ENCODE data around the gene B4GALT2. TPM values are rescaled to one million over a fixed set of nuclear protein-coding genes. Genes with fewer than 3 reads are reported as not detected.

The B4GALT2 gene
- total and polyA plus RNA-seq, 9 of the 15 experiments (the other 6 are each of a cell fraction or from before 2014, with no cell fraction given), result 1.3 to 86.8 (median 43.8) TPM

- Histone ChIP-seq H3K9me1 (ENCODE audit: control insufficient read depth, insufficient read depth, low read length) (no peaks in the 10 kb centered on the region), H4K20me1 (replicated peaks; ENCODE audit: control insufficient read depth, insufficient read depth, low read length) (no peaks in the 10 kb centered on the region), H3K4me1 (replicated peaks in 1 of 2; ENCODE audit: control insufficient read depth in 2 of 2, insufficient read depth in 2 of 2, low read length in 2 of 2) (peaks cover 67 to 83% of the 10 kb centered on the region in 2 experiments), H3K9me3 (replicated peaks; ENCODE audit: control insufficient read depth, insufficient read depth, low read depth, low read length) (no peaks in the 10 kb centered on the region), H3K27ac (ENCODE audit: extremely low read depth, low read depth, low read length) (no peak overlapping the region), H3K4me2 (ENCODE audit: insufficient read depth, low read length) (no peak overlapping the region), H3K36me3 (ENCODE audit: control insufficient read depth, insufficient read depth, low read length) (no peaks in the 10 kb centered on the region), H2AFZ (ENCODE audit: low read depth, low read length) (no peak overlapping the region), H3K79me2 (ENCODE audit: control insufficient read depth, insufficient read depth, low read length) (peaks cover 21% of the 10 kb centered on the region), H3K4me3 (no peak overlapping the region), H3K27me3 (ENCODE audit: control insufficient read depth in 2 of 2, insufficient read depth in 2 of 2, low read length in 2 of 2) (no peaks in the 10 kb centered on the region), H3K9ac (ENCODE audit: insufficient read depth in 1 of 2, low read depth in 2 of 2, low read length in 2 of 2) (peak overlapping the region; percentile 7 to 64; a peak in 2 of 4 replicates)
- ATAC-seq, result no peak
- intact Hi-C loops (cut with micrococcal nuclease), result no loop called here
- CTCF ChIA-PET (ENCODE audit: low intra/inter-chr PET ratio), result no interaction called here
- no peak for FAIRE-seq
- WGBS (ENCODE audit: insufficient coverage, low coverage, missing lambda C conversion rate), result 78% methylated on average over 6 of the region's 8 CpGs
- no TSS peak for BruUV-seq (replicated peaks)
- no peak for DNase-seq (ENCODE audit: extremely low read depth in 1 of 4, low spot score in 3 of 4)
- TF ChIP-seq HMGN3 (IDR thresholded peaks at IDR 0.05; ENCODE audit: borderline replicate concordance, extremely low read depth, insufficient read length, low read depth, low read length) (peak; percentile 29), LCOR (CRISPR knock-in tag; IDR thresholded peaks at IDR 0.05) (no peak; the same call in 1 of the 2 replicates), POLR2G (IDR thresholded peaks at IDR 0.05; ENCODE audit: low read depth, low read length) (peak; percentile 34; the same call in 1 of the 2 replicates), POLR2H (tag; IDR thresholded peaks at IDR 0.05; ENCODE audit: low read depth) (no peak)
- in situ Hi-C loops (cut with MboI), result no loop called here
- POLR2A ChIA-PET, result interaction anchor here (0.6 to 4.0 kb wide), 8 partner anchors 15 to 298 kb away, joined by 3 to 17 read pairs (median 4); no protein-coding TSS in a partner anchor
Measured at GRCh38 chr1:44033756-44034155, 54.7 kb downstream of the B4GALT2 start.

DNA sequence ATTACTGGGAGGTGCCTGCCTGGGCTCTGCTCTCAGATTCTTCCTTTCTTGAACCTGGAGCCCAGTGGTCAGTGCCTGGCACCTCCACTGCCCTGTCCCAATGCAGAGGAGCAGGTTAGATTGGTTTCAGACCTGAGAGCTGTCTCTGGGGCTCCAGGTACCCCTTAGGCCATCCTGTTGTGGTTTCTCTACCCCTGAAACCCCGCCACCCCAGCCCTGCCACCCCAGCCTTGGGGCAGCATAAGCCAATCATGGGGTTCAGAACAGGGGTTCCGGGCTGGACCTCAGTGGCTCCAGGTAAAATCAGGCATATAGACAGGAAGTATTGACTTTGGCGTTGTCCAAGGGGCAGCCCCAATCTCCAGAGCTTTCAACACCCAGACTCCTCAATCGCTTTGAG, 55.4 kb downstream of the B4GALT2 start:
- no peak for TF ChIP-seq GTF3C2 (IDR thresholded peaks at IDR 0.05; ENCODE audit: borderline replicate concordance, extremely low read depth, insufficient read length)
- no peak for TF ChIP-seq KLF13 (tag; IDR thresholded peaks at IDR 0.05; ENCODE audit: borderline replicate concordance, low read depth)
- TF ChIP-seq PRMT5 (CRISPR knock-in tag; IDR thresholded peaks at IDR 0.05), result no peak
- TF ChIP-seq SMAD1 (IDR thresholded peaks at IDR 0.05; ENCODE audit: low read depth, low read length, partially characterized antibody), result no peak
- TF ChIP-seq SMC3 (conservative IDR thresholded peaks at IDR 0.05; ENCODE audit: insufficient read depth, low read depth, low read length), result no peak
- no peak for TF ChIP-seq LEF1 (IDR thresholded peaks at IDR 0.05)
- TF ChIP-seq BCL6 (CRISPR knock-in tag; IDR thresholded peaks at IDR 0.05), result no peak
- TF ChIP-seq, protein P1, sequence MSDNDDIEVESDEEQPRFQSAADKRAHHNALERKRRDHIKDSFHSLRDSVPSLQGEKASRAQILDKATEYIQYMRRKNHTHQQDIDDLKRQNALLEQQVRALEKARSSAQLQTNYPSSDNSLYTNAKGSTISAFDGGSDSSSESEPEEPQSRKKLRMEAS (CRISPR knock-in tag; IDR thresholded peaks at IDR 0.05), result no peak
- H3K4me2 ChIP-seq (ENCODE audit: insufficient read depth, low read length), result no peak overlapping the region
- ChIA-PET POLR2A (interaction anchor here (0.6 to 3.2 kb wide), 7 partner anchors 14 to 859 kb away, joined by 3 to 17 read pairs (median 5); no protein-coding TSS in a partner anchor), CTCF (ENCODE audit: low intra/inter-chr PET ratio) (interaction anchor here (0.7 to 3.7 kb wide), 2 partner anchors 29 to 329 kb away, joined by 3 to 56 read pairs; no protein-coding TSS in a partner anchor)
- ATAC-seq, result no peak
- no peaks in the 10 kb centered on the region for H3K9me1 ChIP-seq (ENCODE audit: control insufficient read depth, insufficient read depth, low read length)
- no TSS peak for BruUV-seq (replicated peaks)
- H3K9ac ChIP-seq (ENCODE audit: insufficient read depth in 1 of 2, low read depth in 2 of 2, low read length in 2 of 2), result peak overlapping the region in 1 of 2 experiments; percentile 64; a peak in 2 of 4 replicates
- peaks cover 14% of the 10 kb centered on the region; the same call in 2 of the 3 replicates for H3K79me2 ChIP-seq (ENCODE audit: control insufficient read depth, insufficient read depth, low read length)
- no peak overlapping the region for H3K4me3 ChIP-seq
- no peak for DNase-seq (ENCODE audit: extremely low read depth in 1 of 4, low spot score in 3 of 4)
- H4K20me1 ChIP-seq (replicated peaks; ENCODE audit: control insufficient read depth, insufficient read depth, low read length), result no peaks in the 10 kb centered on the region
- intact Hi-C loops (cut with micrococcal nuclease), result no loop called here
- 98% methylated on average over 4 of the region's 4 CpGs for WGBS (ENCODE audit: insufficient coverage, low coverage, missing lambda C conversion rate)
- no peaks in the 10 kb centered on the region for H3K9me3 ChIP-seq (replicated peaks; ENCODE audit: control insufficient read depth, insufficient read depth, low read depth, low read length)
- no peaks in the 10 kb centered on the region for H3K27me3 ChIP-seq (ENCODE audit: control insufficient read depth in 2 of 2, insufficient read depth in 2 of 2, low read length in 2 of 2)
- FAIRE-seq, result no peak
- no peak overlapping the region for H2AFZ ChIP-seq (ENCODE audit: low read depth, low read length)
- in situ Hi-C loops (cut with MboI), result no loop called here
- peaks cover 61 to 79% of the 10 kb centered on the region in 2 experiments for H3K4me1 ChIP-seq (replicated peaks in 1 of 2; ENCODE audit: control insufficient read depth in 2 of 2, insufficient read depth in 2 of 2, low read length in 2 of 2)
- no peak overlapping the region for H3K27ac ChIP-seq (ENCODE audit: extremely low read depth, low read depth, low read length)
- H3K36me3 ChIP-seq (ENCODE audit: control insufficient read depth, insufficient read depth, low read length), result no peaks in the 10 kb centered on the region

All from K562 (cell line).